Karpas-422 (cell line): ENCODE data around the gene FAM20A. TPM values are rescaled to one million over a fixed set of nuclear protein-coding genes. Genes with fewer than 3 reads are reported as not detected.

Experiments used
- DNase-seq: peaks from one replicate; pipeline ENCODE4 v3.0.0-alpha.2; 2015
- H2AFZ ChIP-seq: fragments of 200-600 bp; sonication (generic); 2 replicates; pipeline ENCODE4 v1.6.1; 2014; ENCODE audit warnings: antibody characterized with exemption, low read length, mixed read lengths
- H3K27ac ChIP-seq: fragments of 200-600 bp; sonication (generic); 2 replicates; pipeline ENCODE4 v1.5.1; 2014; ENCODE audit warnings: mild to moderate bottlenecking, low read length, moderate library complexity
- H3K27me3 ChIP-seq: fragments of 200-600 bp; sonication (generic); 2 replicates; pipeline ENCODE4 v1.6.1; 2014; ENCODE audit warnings: low read length, mixed read lengths
- H3K36me3 ChIP-seq: fragments of 200-600 bp; sonication (generic); 2 replicates; pipeline ENCODE4 v1.6.1; 2014; ENCODE audit warnings: low read length, mixed read lengths; ENCODE audit not compliant: insufficient read depth
- H3K4me1 ChIP-seq: fragments of 200-600 bp; sonication (generic); 2 replicates; pipeline ENCODE4 v1.6.1; 2014; ENCODE audit warnings: mild to moderate bottlenecking, low read length, mixed read lengths
- H3K4me2 ChIP-seq: fragments of 200-600 bp; sonication (generic); 2 replicates; pipeline ENCODE4 v1.6.1; 2014; ENCODE audit warnings: low read length, low read depth, mild to moderate bottlenecking; ENCODE audit not compliant: poor library complexity, severe bottlenecking
- H3K4me3 ChIP-seq: fragments of 200-600 bp; sonication (generic); 2 replicates; pipeline ENCODE4 v1.5.1; 2014; ENCODE audit warnings: mild to moderate bottlenecking, antibody characterized with exemption, low read length, mixed read lengths
- H3K79me2 ChIP-seq: fragments of 200-600 bp; sonication (generic); 2 replicates; pipeline ENCODE4 v1.6.1; 2014; ENCODE audit warnings: mild to moderate bottlenecking, low read length, mixed read lengths
- H3K9ac ChIP-seq: fragments of 200-600 bp; sonication (generic); 2 replicates; pipeline ENCODE4 v1.6.0; 2014; ENCODE audit warnings: low read length
- H3K9me2 ChIP-seq: fragments of 200-600 bp; sonication (generic), shearing (Covaris generic); replicated peaks from 2 replicates; pipeline ENCODE4 v1.6.0; 2014; ENCODE audit warnings: mild to moderate bottlenecking, low read length, moderate library complexity; ENCODE audit not compliant: insufficient read depth
- H3K9me3 ChIP-seq: fragments of 300-700, 200-600 bp; sonication (generic); 2 replicates; pipeline ENCODE4 v1.6.1; 2014; ENCODE audit warnings: low read length, mixed read lengths
- H4K20me1 ChIP-seq: fragments of 200-600 bp; sonication (generic); 2 replicates; pipeline ENCODE4 v1.6.1; 2014; ENCODE audit warnings: mild to moderate bottlenecking, antibody characterized with exemption, low read length, low read depth; ENCODE audit not compliant: insufficient read depth
- total RNA-seq: library from RNA; depleted of rRNA; stranded (reverse); fragments of >200 nt; shearing (Covaris generic); gene quantifications from 2 replicates; pipeline ENCODE4 v1.2.3, GENCODE V29; 2014; ENCODE audit warnings: low replicate concordance

The FAM20A gene
- total RNA-seq, 1 experiment from 2014 or later, result not detected

DNA sequence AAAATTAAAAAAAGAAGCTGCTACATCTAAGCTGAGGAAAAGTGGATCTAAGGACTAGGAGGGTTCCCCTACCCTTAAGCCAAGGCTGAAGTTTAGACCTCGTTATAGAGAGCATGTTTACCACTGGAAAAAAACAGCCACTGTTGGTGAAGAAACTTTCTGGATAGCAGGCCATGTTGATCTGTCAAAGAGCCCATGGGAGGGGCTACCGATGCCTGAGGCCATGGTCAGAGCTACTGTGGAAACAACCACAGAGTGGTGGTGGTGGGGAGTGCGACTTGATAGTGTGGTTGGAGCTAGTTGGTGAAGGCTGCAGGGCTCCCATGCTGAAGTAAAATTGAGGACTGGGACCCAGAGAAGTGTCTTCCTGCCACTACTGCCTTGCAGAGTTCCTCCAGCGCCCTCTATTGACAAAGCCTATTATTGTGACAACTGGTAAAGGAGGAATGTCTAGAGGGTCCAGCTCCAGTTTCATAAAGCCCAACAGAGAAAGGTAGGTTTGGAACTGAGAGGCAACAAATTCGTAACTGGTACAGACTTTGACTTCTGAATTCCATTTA lies 12.7 kb upstream of the FAM20A start:
- Histone ChIP-seq H3K9me2 (no peaks in the 10 kb centered on the region), H3K27me3 (no peaks in the 10 kb centered on the region; the same call in 1 of the 2 replicates), H3K4me2 (no peak overlapping the region), H3K79me2 (no peaks in the 10 kb centered on the region), H3K9me3 (peaks cover 9% of the 10 kb centered on the region), H4K20me1 (no peaks in the 10 kb centered on the region), H3K9ac (no peak overlapping the region), H2AFZ (peak overlapping the region; percentile 48; the same call in 1 of the 2 replicates), H3K4me3 (no peak overlapping the region), H3K27ac (no peak overlapping the region), H3K36me3 (no peaks in the 10 kb centered on the region), H3K4me1 (peaks cover 3% of the 10 kb centered on the region)
- DNase-seq, result peak; percentile 95

DNA sequence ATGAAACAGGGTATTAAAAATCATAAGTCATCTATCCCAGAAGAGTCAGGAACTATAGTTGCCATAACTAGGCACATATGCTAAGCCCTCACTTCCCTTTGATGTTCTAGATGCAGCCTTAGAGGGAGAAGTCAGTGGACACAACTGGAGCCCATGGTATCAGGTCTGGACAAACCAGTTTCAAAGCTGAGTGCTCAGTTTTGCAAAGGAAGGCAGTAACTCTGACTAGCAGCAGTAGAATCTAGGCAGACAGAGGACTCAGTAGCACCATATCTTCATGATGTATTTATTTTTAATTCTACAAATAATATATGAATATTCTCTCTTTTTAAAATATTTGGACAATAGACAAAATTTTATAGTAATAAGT lies 11.7 kb upstream of the FAM20A start:
- Histone ChIP-seq H3K79me2 (no peaks in the 10 kb centered on the region), H3K4me3 (no peak overlapping the region), H3K4me2 (no peak overlapping the region), H3K36me3 (no peaks in the 10 kb centered on the region), H3K4me1 (no peaks in the 10 kb centered on the region), H3K9me2 (no peaks in the 10 kb centered on the region), H3K9ac (no peak overlapping the region), H2AFZ (no peak overlapping the region), H3K9me3 (peaks cover 12% of the 10 kb centered on the region), H3K27ac (no peak overlapping the region), H3K27me3 (no peaks in the 10 kb centered on the region; the same call in 1 of the 2 replicates), H4K20me1 (no peaks in the 10 kb centered on the region)
- no peak for DNase-seq

DNA sequence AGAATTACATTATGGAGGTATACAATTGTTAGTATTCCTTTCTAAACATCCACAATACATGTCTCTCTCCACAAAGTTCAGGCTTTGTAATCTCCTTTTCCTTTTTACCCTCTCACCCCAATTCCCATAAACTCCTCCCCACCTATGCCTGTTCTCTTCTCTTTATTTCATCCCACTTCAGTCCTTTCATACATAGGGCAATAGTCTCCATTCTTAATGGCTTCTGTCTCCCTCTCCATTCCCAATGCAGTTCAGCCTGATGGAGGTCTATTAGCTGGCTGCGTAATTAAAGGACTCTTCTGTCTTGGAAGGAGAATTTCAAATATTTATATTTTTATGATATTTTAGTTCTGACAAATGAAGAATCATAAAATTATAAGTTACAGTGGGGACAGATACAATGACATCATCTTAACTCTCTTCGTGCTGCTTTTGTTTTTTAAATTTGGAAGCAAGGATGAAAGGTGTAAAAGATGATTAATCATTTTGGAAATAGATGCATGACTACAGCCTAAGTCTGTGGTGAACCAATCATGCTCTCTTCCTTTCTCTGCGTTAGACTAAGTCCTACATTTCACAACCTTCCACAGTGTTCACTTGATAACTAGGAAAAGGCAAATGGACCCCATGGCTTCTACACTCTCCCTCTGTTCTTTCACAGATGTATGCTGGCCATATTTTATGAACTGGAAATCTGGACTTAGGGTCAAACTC lies 11.2 kb upstream of the FAM20A start:
- Histone ChIP-seq H3K4me2 (no peak overlapping the region), H3K4me3 (no peak overlapping the region), H3K36me3 (no peaks in the 10 kb centered on the region), H3K27me3 (no peaks in the 10 kb centered on the region; the same call in 1 of the 2 replicates), H3K27ac (no peak overlapping the region), H3K9ac (no peak overlapping the region), H3K9me3 (peaks cover 15% of the 10 kb centered on the region), H3K79me2 (no peaks in the 10 kb centered on the region), H2AFZ (no peak overlapping the region), H3K4me1 (no peaks in the 10 kb centered on the region), H3K9me2 (no peaks in the 10 kb centered on the region), H4K20me1 (no peaks in the 10 kb centered on the region)
- DNase-seq, result no peak

DNA sequence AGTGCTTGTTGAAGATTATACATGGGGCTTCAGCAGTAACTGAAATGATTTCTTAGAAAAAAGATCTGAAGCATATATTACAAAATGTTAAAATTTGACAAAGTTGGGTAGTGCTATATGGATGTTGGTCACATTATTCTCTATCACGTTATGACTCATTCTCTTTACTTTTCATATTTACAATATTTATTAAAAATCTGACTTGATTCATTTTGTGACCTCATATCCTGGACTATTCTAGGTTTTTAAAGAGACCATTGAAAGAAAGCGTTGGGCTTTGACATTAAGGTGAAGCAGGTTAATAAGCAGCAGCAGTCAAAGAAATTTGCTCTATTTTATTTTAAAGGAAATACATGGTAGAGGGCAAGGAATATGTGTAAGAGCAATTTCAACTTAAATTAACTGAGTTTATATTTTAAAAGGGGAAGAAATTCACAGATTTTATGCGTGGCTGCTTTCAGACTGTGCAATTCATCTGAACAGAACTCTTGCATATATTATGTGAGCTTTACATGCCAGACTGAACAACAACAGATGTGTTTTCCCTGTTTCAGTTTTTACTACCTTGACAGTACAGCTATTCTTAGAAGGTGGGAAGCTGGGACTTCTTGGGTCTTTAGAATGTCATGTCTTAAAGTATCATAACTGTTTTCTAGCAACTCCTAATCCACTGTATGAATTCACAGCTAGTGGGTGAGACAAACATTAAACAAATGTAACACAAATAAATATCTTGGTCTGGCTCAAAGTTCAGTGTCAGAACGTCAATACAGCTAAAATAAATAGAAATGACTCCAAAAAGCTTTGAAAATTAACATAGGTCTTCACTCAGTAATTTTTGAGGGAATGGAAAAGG lies 10.4 kb upstream of the FAM20A start:
- H3K9ac ChIP-seq, result no peak overlapping the region

DNA sequence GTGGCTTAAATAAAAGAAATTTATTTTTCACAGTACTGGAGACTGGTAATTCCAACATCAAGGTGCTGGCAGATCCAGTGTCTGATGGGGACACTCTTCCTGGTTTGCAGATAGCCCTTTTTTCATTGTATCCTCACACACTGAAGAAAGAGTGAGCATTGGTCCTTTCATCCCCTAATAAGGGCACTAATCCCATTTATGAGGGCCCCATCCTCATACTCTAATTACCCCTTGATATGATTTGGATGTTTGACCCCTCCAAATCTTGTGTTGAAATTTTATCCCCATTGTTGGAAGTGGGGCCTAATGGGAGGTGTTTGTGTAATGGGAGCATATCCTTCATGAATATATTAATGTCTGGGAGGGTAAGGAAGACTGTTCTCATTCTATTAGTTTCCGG lies 9.4 kb upstream of the FAM20A start:
- Histone ChIP-seq H3K4me2 (no peak overlapping the region), H4K20me1 (no peaks in the 10 kb centered on the region), H3K9me3 (peaks cover 15% of the 10 kb centered on the region), H3K9ac (no peak overlapping the region), H3K36me3 (no peaks in the 10 kb centered on the region), H3K27ac (no peak overlapping the region), H3K79me2 (no peaks in the 10 kb centered on the region), H3K9me2 (no peaks in the 10 kb centered on the region), H3K4me3 (no peak overlapping the region), H3K4me1 (no peaks in the 10 kb centered on the region), H3K27me3 (no peaks in the 10 kb centered on the region; the same call in 1 of the 2 replicates), H2AFZ (no peak overlapping the region)
- DNase-seq, result no peak

More for the DNA sequence above, 10.4 kb upstream of the FAM20A start:
- Histone ChIP-seq H3K4me1 (no peaks in the 10 kb centered on the region), H3K9me2 (no peaks in the 10 kb centered on the region), H3K4me2 (no peak overlapping the region), H3K79me2 (no peaks in the 10 kb centered on the region), H3K9me3 (peaks cover 15% of the 10 kb centered on the region), H3K27ac (no peak overlapping the region), H4K20me1 (no peaks in the 10 kb centered on the region), H3K4me3 (no peak overlapping the region), H3K27me3 (no peaks in the 10 kb centered on the region; the same call in 1 of the 2 replicates), H2AFZ (no peak overlapping the region), H3K36me3 (no peaks in the 10 kb centered on the region)
- no peak for DNase-seq

DNA sequence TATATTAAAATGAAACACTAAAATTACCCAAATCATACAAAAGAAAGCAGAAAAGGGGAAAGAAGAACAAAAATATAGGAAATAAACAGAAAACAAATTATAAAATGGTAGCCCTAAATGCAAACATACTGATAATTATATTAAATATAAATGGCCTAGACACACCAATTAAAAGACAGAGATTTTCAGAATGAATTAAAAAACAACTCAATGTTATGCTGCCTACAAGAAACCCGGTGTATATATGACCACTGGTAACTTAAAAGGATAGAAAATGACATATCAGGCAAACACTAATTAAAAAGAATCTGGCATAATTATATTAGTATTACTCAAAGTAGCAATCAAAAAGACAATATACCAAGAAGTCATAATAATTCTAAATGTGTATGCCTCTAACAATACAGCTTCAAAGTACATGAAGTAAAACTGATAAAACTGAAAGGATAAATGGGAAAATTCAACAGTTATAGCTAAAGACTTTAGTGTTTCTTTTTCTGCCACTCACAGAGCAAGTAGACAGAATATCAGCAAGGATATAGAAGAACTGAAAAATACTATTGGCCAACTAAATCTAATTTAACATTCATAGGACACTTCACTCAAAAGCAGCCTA lies 7.5 kb upstream of the FAM20A start:
- Histone ChIP-seq H3K27me3 (no peaks in the 10 kb centered on the region; the same call in 1 of the 2 replicates), H4K20me1 (no peaks in the 10 kb centered on the region), H3K4me3 (no peak overlapping the region), H3K9ac (no peak overlapping the region), H3K27ac (no peak overlapping the region), H3K9me3 (peaks cover 15% of the 10 kb centered on the region), H3K36me3 (no peaks in the 10 kb centered on the region), H2AFZ (no peak overlapping the region), H3K4me1 (no peaks in the 10 kb centered on the region), H3K9me2 (no peaks in the 10 kb centered on the region), H3K4me2 (no peak overlapping the region), H3K79me2 (no peaks in the 10 kb centered on the region)
- DNase-seq, result no peak

DNA sequence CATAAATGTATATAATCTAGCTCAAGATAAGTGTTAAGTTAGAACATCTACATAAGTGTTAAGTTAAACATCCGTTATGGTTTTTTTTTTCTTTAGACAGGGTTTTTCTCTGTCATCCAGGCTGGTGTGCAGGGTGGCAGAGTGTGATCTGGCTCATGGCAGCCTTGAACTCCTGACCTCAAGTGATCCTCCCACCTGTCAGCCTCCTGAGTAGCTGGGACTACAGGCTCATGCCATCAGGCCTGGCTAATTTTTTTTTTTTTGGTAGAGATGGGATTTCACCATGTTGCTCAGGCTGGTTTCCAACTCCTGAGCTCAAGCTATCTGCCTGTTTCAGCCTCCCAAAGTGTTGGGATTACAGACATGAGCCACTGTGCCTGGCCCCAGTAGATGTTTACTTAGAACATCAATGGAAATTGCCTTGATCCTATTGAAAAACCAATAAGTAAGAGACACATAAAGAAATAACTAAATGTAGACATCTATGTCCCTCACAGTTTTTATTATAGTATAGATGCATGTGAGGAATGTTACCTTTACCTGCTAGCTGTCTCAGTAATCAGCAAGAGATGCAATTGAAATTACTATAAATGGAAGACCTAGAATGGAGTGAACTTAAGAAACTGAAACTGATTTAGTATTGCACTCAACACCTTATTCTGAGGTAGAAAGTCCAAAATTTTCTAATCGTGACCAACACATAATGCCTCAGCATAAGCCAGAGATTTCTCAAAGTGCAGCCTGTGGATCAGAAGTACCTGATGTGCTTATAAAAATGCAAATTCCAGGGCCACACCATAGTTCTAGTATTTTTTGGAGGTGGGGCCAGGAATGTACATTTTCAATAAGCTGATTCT lies 5.5 kb upstream of the FAM20A start:
- no peak overlapping the region for H3K9ac ChIP-seq
- no peaks in the 10 kb centered on the region for H3K4me1 ChIP-seq
- H3K4me2 ChIP-seq, result no peak overlapping the region
- H3K79me2 ChIP-seq, result no peaks in the 10 kb centered on the region
- H4K20me1 ChIP-seq, result no peaks in the 10 kb centered on the region
- H3K4me3 ChIP-seq, result no peak overlapping the region
- no peak overlapping the region for H2AFZ ChIP-seq
- H3K27ac ChIP-seq, result no peak overlapping the region
- no peaks in the 10 kb centered on the region; the same call in 1 of the 2 replicates for H3K27me3 ChIP-seq
- no peaks in the 10 kb centered on the region for H3K36me3 ChIP-seq
- no peak for DNase-seq
- H3K9me2 ChIP-seq, result no peaks in the 10 kb centered on the region
- peaks cover 15% of the 10 kb centered on the region for H3K9me3 ChIP-seq
